Measurements from ENCODE around the gene APOE. TPM values are rescaled to one million over a fixed set of nuclear protein-coding genes. Genes with fewer than 3 reads are reported as not detected.

APOE gene
- total and polyA plus RNA-seq, 2 of the 13 experiments (the other 11 are each of a cell fraction or from before 2014, with no cell fraction given): 1,328 to 1,470 TPM

DNA sequence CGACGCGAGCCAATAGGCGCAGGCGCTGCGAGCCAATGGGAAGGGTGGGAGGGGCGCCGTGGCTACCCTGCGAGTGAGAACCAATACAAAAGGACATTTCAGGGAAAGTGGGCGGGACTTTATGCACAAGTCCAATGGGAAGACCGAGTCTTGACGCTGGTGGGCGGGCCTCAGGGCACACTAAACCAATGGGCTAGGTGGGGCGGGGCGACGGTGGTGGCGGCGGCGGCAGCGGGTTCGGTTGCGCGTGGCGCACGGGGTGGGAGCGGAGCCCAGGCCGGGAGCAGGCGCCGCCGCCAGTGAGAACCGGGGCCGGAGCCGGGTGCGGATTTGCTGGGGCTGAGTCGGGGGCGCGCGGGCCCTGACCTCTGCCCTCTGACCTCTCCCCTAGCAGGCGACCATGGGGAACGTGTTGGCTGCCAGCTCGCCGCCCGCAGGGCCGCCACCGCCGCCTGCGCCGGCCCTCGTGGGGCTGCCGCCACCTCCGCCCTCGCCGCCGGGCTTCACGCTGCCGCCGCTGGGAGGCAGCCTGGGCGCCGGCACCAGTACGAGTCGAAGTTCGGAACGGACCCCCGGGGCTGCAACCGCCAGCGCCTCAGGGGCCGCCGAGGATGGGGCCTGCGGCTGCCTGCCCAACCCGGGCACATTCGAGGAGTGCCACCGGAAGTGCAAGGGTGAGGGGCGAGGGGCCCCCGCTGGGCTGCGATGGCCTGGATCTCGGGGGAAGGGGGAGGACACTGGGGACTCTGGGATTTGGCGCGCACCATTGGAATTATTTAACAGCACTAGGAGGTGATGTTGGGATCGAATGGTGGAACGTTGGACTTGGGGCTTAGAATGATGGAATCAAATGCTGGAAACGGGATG, 14.3 kb upstream of the APOE start, which contains the start of gene TOMM40 (continued):
- TF ChIP-seq, protein P1, sequence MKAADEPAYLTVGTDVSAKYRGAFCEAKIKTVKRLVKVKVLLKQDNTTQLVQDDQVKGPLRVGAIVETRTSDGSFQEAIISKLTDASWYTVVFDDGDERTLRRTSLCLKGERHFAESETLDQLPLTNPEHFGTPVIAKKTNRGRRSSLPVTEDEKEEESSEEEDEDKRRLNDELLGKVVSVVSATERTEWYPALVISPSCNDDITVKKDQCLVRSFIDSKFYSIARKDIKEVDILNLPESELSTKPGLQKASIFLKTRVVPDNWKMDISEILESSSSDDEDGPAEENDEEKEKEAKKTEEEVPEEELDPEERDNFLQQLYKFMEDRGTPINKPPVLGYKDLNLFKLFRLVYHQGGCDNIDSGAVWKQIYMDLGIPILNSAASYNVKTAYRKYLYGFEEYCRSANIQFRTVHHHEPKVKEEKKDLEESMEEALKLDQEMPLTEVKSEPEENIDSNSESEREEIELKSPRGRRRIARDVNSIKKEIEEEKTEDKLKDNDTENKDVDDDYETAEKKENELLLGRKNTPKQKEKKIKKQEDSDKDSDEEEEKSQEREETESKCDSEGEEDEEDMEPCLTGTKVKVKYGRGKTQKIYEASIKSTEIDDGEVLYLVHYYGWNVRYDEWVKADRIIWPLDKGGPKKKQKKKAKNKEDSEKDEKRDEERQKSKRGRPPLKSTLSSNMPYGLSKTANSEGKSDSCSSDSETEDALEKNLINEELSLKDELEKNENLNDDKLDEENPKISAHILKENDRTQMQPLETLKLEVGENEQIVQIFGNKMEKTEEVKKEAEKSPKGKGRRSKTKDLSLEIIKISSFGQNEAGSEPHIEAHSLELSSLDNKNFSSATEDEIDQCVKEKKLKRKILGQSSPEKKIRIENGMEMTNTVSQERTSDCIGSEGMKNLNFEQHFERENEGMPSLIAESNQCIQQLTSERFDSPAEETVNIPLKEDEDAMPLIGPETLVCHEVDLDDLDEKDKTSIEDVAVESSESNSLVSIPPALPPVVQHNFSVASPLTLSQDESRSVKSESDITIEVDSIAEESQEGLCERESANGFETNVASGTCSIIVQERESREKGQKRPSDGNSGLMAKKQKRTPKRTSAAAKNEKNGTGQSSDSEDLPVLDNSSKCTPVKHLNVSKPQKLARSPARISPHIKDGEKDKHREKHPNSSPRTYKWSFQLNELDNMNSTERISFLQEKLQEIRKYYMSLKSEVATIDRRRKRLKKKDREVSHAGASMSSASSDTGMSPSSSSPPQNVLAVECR (CRISPR knock-in tag; IDR thresholded peaks at IDR 0.05; ENCODE audit: borderline replicate concordance): peak; percentile 57; the same call in 1 of the 2 replicates
- TF ChIP-seq RXRB (CRISPR knock-in tag; IDR thresholded peaks at IDR 0.05; ENCODE audit: borderline replicate concordance) (no peak; the same call in 1 of the 2 replicates), PHF8 (CRISPR knock-in tag; IDR thresholded peaks at IDR 0.05) (peak; percentile 59; the same call in 1 of the 2 replicates), GATA4 (IDR thresholded peaks at IDR 0.05; ENCODE audit: borderline replicate concordance, low read depth) (no peak), GLI4 (CRISPR knock-in tag; IDR thresholded peaks at IDR 0.05; ENCODE audit: borderline replicate concordance) (no peak), REXO4 (CRISPR knock-in tag; IDR thresholded peaks at IDR 0.05; ENCODE audit: borderline replicate concordance) (0 out of 2 replicates have a peak, but pooled peaks have one; percentile 69), ZNF30 (CRISPR knock-in tag; IDR thresholded peaks at IDR 0.05) (no peak), SALL2 (CRISPR knock-in tag; IDR thresholded peaks at IDR 0.05) (peak; percentile 26; the same call in 1 of the 2 replicates), CHD2 (IDR thresholded peaks at IDR 0.05; ENCODE audit: low read depth, low read length) (peak; percentile 67; the same call in 1 of the 2 replicates), SP2 (CRISPR knock-in tag; IDR thresholded peaks at IDR 0.05) (peak; percentile 96), NFYC (CRISPR knock-in tag; IDR thresholded peaks at IDR 0.05) (peak; percentile 89), ATM (IDR thresholded peaks at IDR 0.05; ENCODE audit: borderline replicate concordance) (no peak), ZNF496 (CRISPR knock-in tag; IDR thresholded peaks at IDR 0.05; ENCODE audit: insufficient replicate concordance) (no peak), HDAC1 (CRISPR knock-in tag; IDR thresholded peaks at IDR 0.05) (peak; percentile 59), GABPB1 (CRISPR knock-in tag; IDR thresholded peaks at IDR 0.05) (peak; percentile 85), ZSCAN9 (CRISPR knock-in tag; IDR thresholded peaks at IDR 0.05; ENCODE audit: borderline replicate concordance) (no peak), ZKSCAN1 (IDR thresholded peaks at IDR 0.05; ENCODE audit: low read length) (no peak), MIER2 (CRISPR knock-in tag; IDR thresholded peaks at IDR 0.05) (no peak), KLF13 (CRISPR knock-in tag; IDR thresholded peaks at IDR 0.05) (no peak)
- TF ChIP-seq, protein P2, sequence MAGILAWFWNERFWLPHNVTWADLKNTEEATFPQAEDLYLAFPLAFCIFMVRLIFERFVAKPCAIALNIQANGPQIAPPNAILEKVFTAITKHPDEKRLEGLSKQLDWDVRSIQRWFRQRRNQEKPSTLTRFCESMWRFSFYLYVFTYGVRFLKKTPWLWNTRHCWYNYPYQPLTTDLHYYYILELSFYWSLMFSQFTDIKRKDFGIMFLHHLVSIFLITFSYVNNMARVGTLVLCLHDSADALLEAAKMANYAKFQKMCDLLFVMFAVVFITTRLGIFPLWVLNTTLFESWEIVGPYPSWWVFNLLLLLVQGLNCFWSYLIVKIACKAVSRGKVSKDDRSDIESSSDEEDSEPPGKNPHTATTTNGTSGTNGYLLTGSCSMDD (CRISPR knock-in tag; IDR thresholded peaks at IDR 0.05): no peak
- TF ChIP-seq, protein P3, sequence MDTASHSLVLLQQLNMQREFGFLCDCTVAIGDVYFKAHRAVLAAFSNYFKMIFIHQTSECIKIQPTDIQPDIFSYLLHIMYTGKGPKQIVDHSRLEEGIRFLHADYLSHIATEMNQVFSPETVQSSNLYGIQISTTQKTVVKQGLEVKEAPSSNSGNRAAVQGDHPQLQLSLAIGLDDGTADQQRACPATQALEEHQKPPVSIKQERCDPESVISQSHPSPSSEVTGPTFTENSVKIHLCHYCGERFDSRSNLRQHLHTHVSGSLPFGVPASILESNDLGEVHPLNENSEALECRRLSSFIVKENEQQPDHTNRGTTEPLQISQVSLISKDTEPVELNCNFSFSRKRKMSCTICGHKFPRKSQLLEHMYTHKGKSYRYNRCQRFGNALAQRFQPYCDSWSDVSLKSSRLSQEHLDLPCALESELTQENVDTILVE (CRISPR knock-in tag; IDR thresholded peaks at IDR 0.05): peak; percentile 9; the same call in 1 of the 2 replicates
- TF ChIP-seq, protein P4, sequence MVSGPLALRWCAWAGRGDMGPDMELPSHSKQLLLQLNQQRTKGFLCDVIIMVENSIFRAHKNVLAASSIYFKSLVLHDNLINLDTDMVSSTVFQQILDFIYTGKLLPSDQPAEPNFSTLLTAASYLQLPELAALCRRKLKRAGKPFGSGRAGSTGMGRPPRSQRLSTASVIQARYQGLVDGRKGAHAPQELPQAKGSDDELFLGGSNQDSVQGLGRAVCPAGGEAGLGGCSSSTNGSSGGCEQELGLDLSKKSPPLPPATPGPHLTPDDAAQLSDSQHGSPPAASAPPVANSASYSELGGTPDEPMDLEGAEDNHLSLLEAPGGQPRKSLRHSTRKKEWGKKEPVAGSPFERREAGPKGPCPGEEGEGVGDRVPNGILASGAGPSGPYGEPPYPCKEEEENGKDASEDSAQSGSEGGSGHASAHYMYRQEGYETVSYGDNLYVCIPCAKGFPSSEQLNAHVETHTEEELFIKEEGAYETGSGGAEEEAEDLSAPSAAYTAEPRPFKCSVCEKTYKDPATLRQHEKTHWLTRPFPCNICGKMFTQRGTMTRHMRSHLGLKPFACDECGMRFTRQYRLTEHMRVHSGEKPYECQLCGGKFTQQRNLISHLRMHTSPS (CRISPR knock-in tag; IDR thresholded peaks at IDR 0.05; ENCODE audit: low read depth): 0 out of 2 replicates have a peak, but pooled peaks have one; percentile 13

Data from HepG2 (cell line).